Stimulated activated naive CD4-positive, alpha-beta T cell (primary cell): Measurements from ENCODE around the gene TXK.
"Not testable (repeated sequence)": the region's sequence is repeated elsewhere in the genome, so short reads cannot be mapped to it uniquely, and the experiment has no call there.

ENCODE experiments used
- DNase-seq, 6 experiments: peaks; one replicate each; lab custom pipeline; 2025; lab: John Stamatoyannopoulos, UW

Gene TXK

DNA sequence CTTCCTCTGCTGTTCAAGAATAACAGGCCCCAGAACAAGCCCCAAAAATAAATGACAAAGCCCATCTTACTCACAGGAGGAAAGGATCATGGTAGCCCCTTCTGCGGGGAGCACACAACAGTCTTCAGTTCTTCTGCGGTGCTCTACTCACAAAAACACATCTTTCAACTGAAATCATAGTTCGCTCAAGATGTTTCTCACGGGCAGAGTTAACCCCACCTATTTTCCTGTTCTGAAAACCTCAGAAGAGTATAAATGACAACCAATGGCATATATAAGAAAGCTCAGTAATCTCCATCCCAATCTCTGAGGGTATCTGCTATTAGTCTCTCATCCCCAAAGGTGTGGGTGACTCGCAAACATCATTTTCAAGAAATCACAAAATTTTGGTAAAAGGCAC, at the start of gene TXK:
TSS of gene TXK (minus strand) at position 170 of the 400 bp plus-strand sequence. CDS start at position 90, 80 bp downstream.
- DNase-seq = peak in 4 of 6 experiments; percentile 2 to 63 (median 40)

DNA sequence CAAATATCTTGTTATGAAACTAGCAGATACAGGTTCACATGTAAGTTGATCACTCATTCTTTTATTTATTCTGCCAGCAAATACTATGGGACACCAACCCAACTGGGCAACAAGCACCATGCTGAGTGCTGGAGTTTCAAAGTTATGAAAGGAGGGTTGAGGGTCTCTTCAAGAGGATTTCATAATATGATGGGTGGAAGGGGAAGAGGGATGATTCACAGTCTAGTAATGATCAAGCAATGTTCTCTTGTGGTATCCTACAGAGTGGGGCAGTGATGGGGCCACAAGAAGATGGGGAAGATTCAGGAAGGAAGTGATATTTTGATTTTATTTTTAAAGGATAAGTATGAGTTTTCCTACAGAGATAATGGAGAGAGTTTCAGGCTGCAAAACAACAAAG, 46.2 kb upstream of the TXK start:
- no peak for DNase-seq

DNA sequence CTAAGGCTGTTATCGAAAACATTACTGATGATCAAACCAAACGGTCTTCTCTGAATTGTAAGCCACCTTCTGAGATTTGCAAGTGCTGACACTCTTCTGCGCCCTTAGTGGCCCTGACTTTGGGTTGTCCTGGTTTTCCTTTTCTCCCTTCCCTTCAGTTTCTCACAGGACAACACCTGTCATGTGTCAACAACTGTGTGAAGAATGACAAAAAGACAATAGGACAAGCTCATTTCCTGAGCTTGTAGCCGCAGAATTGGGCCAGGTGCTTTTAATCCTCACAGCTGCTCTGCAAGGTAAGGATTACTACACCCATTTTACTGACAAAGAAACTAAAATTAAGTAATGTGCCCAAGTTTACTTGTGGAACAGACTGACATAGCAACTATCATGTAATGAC, 44.9 kb upstream of the TXK start:
- no peak for DNase-seq

DNA sequence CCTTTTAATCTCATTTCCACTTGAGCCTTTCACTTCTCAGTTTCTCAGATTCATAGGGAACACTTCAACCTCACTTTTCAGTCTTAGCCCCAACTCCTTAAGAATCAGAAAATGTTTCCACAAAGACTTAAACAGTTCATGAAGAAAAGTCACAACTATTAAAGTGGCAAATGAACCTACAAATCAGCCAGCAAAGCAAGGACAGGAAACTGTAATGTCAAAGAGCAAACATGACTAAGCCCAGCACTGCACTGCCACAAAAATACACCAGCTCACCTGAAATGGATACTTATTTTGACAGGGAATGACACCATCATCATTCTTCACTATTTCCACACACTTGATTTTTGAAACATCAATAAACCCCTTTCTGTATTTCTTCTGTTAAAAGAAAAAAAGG, 41.8 kb upstream of the TXK start:
- no peak for DNase-seq

DNA sequence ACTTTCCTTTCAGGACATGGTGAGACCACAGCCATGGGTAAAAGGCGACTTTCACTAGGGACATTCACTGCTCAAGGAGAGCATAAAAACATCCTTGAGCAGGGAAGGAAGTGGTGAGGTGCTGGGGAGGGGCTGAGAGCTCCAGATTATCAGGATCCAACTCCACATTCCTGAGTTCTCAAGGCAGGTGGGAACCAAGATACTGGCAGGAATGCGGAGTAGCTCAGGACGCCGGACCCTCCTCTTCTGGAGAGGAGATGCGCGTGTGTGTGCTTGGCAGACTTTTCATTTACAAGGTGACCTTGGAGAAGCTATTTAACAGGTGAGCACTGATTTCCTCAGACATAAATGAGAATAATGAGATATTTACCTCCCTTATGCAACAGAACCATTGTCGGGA, 41.3 kb upstream of the TXK start:
- no peak for DNase-seq

DNA sequence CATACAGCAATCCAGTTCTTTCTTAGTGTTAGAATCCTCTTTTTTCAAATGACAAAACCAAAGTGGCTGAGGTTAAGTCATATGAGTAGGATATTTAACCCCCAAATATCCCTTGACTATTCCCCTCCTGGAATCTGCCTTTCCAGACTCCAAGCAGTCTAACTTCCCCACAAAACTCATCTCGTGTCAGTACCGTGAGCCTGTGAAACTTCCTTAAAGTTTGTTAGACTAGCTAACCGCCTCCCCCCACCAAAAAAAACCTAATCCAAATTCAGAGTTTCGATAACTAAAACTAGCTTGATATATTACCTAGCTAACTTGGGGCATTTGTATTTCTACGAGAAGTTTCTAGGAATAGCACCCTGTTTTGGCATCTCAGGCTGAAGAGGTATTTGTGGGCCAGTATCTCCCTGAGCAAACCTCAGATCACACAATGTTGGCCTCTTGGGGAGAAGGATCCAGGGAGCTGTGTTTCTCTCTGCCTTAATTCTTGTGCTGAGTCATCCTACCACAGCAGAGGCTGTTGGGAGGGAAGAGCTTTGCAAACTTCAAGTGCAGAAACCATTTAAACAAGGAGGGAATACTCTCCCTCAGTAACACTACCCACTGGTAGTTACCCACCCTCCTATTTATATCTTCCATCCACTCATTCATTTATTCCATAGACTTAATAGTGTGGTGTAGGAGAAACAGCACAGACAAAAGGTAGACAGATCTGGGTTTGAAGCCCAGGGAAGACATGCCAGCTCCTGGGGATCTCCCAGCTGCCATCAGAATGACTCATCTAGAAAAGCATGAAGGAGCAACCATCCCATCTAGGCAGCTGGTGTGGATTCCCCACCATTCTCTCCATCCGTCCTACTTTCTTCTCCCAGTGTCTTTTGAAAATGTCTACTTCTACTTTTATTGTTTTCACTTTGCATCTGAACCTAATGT, 39.3 kb upstream of the TXK start:
- DNase-seq = no peak

DNA sequence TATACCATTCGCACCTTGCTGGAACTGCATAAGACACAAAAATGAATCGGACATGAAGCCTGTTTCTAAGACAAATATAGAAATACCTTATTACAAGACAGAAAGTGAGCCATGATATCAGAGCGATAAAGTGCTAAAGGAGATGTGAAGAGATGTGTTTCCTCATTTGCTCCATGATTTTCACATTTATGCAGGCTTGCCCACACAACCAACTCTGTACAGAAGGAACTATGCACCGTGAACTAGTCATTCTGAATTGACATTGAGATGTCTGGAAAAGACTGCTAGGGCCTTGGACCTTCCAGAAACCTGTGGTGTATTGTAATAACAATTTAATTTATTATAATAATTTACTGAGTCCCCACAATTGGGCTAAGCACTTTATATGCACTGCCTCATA, 38.6 kb upstream of the TXK start:
- DNase-seq = no peak

DNA sequence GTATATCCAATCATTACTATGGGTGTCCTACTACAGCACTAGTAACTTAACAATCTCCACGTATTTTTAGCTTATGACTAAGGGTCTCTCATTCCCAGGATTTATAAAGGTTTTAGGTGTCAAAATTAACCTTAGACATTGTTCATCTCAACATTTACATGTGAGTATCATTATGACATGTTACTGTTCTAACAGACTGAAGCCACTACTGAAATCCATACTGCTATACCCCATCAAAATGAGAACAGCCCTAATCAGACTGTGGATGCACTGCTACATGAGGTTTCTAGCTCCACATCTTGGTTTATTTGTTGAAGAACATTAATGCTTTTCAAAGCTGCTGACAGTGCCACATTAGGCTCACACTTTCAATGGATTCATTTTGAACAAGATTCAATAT, 35.6 kb upstream of the TXK start:
- no peak for DNase-seq

DNA sequence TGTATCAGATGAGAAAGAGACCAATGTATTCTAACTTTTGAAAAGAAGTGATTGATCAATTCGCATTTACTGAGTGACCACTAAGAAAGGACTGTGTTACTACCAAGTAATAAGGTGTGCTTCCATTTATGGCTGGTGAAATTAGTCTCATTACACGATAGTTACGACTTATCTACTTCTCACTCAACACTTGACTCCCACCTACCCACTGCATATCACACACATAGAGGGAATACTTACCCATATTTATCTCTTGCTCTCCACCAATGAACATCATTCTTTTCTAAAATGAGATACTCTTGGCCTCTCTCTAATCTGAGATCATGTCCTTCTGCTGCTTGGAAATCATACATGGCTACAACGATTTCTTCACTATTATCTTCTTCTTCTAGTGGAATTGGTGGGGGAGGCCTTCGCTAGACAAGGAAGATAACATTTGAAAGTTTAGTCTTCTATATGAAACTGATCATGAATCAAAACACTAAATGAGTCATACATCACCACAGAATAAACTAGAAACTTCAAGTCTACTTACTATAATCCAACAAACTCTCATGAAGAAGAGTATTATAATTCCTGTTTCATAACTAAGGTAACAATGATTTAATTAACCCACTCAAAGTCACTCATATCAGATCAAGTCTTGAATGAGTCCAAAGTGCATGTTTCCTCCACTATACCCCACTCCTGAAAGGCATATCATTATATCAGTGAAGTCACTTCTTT, 33.7 kb upstream of the TXK start:
- DNase-seq = no peak

DNA sequence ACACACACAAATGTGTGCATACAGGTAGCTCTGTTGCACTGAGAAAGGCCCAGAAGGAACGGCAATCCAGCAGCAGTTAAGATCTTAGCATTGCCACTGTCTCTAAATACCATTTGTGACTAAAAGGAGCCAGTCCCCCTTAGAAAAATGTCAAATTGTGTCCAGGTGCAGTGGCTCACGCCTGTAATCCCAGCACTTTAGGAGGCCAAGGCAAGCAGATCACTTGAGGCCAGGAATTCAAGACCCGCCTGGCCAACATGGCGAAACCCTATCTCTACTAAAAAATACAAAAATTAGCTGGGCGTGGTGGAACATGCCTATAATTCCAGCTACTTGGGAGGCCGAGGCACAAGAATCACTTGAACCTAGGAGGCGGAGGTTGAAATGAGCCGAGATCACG, 30.5 kb upstream of the TXK start:
- not testable (repeated sequence) for DNase-seq

DNA sequence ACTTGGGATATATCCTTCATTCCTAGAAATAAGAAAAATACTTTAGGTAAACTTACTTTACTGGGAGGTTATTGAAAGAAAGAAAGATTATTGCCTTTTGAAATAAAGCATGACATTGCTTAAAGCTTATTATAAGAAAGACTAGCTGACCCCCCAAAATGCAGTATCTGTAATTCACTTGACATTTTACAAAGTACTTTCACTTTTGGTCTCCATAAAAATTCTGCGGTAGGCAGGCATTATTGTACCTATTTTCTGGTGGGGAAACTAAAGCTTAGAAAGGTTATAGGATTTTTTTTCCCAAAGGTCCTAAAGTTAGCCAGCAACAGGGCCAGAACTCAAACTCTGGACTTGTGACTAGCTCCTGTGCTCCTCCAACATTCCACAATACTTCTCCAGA, 29.7 kb upstream of the TXK start:
- no peak for DNase-seq

DNA sequence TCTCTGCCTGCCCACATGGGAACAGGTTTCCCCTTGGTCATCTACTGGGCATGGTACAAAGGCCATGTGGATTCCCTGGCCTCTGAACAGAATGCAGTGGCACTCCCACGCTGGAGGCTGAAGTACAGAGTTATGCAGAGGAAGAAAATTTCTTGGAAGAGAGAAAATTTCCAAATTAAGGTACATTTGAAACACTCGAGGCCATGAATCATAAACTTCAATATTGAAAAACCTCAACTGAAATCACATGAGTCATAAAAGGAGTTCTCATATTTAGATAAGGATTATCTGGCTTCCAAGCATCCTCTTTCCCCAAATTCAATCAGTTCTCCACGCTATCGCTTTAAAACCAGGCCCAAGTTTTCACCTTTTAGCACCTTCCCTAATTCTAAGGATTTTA, 28.1 kb upstream of the TXK start:
- no peak for DNase-seq

DNA sequence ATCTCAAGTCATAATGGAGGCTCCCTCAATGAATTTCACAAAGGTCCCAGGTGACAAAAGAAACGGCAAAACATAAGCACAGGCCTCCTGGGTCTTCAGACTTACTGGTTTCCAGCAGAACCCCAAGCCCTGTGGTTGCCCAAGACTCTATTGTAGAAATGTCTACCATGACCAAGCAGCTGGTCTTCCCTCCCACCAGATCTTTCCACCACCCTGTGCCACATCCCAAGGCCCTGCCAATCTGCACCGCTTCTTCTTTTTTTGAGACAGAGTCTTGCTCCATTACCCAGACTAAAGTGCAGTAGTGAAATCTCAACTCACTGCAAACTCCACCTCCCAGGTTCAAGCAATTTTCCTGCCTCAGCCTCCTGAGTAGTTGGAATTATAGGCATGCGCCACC, 23.2 kb upstream of the TXK start:
- no peak for DNase-seq

DNA sequence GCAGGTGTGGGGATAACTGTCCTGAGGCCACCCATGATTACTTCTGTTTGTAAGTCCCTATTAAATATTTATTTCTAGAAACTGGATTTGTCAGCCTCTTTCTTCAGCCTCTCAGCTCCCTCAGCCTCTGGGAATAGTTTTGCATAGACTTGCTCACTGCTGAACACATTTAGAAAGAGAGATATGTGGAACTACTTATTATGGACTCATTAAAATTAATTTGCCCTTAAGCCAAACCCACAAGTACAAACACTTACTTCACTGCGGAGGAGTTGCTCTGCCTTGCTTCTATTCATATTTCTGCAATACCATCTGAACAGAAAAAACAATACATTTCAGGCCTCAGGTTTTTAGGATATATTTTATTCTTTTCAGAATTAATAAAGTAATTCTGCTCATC, 22.4 kb upstream of the TXK start:
- DNase-seq = no peak

DNA sequence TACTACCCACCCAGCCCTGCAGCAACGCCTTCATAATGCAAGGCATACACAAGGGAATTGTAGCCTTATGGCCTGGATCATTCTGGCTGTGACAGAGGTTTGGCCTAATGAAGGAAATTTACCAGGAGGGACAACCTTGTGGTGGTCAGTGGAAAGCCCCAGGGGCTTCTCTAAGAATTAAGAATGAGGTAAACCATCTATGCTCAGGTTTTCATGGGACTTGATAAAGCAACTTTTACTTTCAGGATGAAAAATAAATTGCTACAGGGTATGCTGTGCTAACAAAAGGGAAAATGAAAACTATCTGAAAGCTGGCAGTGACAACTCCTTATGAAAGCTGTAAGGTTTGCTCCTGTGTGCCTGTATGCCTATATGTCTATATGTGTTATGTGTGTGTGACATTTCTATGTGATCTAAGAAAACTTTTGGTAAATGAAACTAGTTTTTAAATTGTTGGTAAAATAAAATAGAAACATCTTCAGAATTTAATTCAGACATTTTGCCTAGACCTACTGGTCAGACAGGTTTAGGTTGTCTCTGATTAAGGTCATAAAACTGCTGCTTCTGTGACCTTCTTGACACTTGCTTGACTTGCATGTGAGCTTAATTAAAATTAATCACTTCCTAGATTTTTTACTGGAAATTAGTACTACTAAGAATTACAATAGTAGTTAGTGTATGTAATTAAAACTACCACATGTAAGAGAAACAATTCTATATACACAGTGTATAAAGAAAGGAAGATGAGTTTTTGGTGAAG, 19.9 kb upstream of the TXK start:
- DNase-seq = no peak

DNA sequence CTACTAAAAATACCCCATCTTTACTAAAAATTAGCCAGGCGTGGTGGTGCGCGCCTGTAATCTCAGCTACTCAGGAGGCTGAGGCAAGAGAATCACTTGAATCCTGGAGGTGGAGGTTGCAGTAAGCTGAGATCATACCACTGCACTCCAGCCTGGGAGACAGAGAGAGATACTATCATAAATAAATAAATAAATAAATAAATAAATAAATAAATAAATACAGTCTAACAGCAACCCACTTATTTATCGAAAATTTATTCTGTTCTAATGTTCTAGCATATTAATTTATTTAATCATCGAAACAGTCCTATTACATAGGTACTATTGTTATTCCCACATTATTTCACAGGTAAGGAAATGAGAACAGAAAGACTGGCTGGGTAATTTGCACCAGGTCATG, 18.2 kb upstream of the TXK start:
- no peak for DNase-seq

DNA sequence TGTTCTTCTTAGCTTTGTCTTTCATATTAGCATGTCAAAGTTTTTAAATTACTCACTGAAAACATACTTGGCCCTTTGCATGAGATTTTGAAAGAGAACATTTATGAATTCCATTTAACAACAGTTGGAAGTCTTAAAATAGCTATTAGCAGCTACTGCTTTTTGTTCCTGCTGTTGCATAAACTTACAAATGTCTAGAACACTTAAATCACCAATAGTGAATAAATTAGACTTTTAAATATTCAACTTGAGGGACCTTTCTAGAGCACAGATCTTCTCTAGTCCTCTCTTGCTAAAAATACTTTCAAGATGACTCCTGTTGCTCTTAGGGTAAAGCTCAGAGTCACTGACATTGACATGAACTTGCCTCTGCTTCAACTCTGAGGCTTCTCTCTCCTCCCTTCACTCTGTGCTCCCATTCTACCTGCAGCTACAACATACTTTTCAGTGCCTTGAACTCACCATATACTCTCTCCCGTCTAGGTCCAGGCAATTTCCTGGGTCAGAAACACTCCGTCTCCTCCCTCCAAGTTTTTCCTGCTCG, 15.8 kb upstream of the TXK start:
- DNase-seq = no peak

DNA sequence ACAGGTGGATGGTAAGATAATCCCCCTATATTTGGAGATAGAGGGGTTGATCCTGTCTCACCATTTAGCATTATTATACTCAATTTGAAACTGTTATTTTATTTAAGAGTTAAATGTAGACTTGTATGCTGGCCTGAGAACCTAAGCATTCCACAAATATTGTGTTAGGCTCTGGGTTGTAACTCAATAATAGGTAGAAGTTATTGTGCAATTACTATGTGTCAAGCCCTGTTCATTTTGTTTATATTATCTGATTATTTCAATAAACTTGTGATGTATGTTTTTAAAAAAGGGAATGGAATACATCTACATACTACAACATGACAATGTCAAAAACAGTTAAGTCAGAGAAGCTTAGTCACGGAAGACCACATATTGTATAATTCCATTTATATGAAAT, 13.6 kb upstream of the TXK start:
- no peak for DNase-seq

DNA sequence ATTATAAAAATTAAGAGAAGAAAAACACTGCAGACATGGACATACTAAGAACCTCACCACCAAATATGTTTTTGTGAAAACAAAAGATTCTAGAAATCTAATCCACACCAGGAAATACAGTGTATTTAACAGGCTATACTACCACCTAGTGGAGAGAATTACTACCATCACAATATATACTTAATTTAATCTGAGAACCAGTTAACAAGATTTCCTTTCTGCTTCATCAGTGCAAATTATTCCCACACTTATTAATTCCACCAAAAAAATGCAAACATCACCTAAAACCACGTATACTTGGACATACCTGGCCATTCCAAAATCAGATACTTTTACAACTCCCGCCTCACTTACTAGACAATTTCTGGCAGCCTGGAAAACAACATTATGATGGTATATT, 7.0 kb upstream of the TXK start:
- peak in 3 of 6 experiments; percentile 36 to 67 (median 59) for DNase-seq

DNA sequence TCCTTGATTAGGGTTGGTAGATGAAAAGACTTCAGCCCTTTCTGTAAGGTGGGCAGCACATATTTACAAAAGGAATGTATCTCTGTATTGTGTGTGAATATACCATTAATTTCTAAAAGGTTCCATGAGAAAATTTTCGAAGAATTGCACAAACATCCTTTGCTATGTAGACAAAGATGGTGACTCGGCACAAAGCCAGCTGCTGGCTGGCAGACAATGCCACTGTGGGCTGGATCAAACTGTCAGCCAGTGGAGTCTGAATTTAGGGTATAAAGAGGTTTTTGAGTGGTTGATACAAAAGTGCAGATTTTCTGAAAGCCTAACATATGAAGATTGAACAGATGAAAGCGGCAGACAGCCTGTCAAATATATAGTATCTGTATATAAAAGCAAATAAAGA, 5.6 kb upstream of the TXK start:
- peak in 5 of 6 experiments; percentile 20 to 41 (median 33) for DNase-seq

DNA sequence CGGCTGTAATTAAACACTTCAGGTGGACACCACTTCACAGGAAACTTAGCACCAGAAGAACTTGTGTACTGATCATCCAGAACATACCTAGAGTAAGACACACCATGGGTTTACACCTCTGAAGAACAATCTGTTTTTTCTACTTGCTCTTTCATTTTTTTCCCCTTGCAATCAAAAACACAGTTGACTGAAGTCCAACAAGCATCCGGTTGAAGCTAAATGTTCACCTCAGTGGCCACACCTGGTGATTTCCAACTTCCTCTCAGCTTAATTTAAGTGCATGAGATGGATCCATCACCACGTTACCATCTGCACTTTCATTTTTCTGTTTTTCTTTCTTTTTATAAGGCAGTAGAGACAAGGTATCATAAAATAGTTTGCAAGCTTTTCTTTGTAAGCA, 4.9 kb upstream of the TXK start:
- peak in 5 of 6 experiments; percentile 31 to 81 (median 73) for DNase-seq

DNA sequence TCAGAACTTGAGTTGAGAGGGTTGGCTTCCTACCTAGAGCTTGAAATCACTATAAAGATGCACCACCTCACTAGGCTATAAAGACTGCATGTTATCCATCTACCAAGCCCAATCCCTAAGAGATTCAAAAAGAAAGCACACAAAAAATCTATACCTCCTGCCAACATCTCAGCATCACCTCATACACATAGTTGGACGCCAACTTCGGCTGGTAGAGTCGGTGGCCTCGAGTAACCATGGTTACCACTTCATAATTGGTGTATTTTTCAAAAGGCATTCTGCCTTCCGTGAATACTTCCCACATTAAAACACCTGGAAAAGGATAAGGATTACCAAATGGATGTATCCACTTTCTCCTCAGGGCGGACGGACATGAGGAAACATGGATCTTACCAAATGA, 4.5 kb upstream of the TXK start:
- peak in 1 of 6 experiments; percentile 35 for DNase-seq
